SU-DHL-6 (cell line): ENCODE data around the gene ESYT1.

Experiments used
- H2AFZ ChIP-seq: fragments of 200-600 bp; sonication (generic); 2 replicates; pipeline ENCODE4 v1.6.1; 2014; ENCODE audit warnings: low read depth, mild to moderate bottlenecking, moderate library complexity, mixed read lengths, antibody characterized with exemption, low read length; ENCODE audit not compliant: severe bottlenecking
- H3F3A ChIP-seq: fragments of 200-600 bp; shearing (Covaris generic); 2 replicates; pipeline ENCODE4 v1.6.0; 2016; ENCODE audit warnings: antibody characterized with exemption, mild to moderate bottlenecking; ENCODE audit not compliant: insufficient read depth
- H3K27ac ChIP-seq: fragments of 200-600 bp; sonication (generic); 2 replicates; pipeline ENCODE4 v1.5.1; 2016; ENCODE audit warnings: low read depth, mild to moderate bottlenecking, low read length, moderate library complexity, mixed read lengths
- H3K27me3 ChIP-seq: fragments of 200-600 bp; sonication (generic), shearing (Covaris generic); 2 replicates; pipeline ENCODE4 v1.6.0; 2014; ENCODE audit warnings: mild to moderate bottlenecking, low read length
- H3K36me3 ChIP-seq: fragments of 200-600 bp; sonication (generic); 2 replicates; pipeline ENCODE4 v1.6.1; 2014; ENCODE audit warnings: mild to moderate bottlenecking, low read length, mixed read lengths
- H3K4me2 ChIP-seq: fragments of 300-600, 200-600 bp; shearing (Covaris generic), sonication (generic); 2 replicates; pipeline ENCODE4 v1.6.0; 2014; ENCODE audit warnings: low read length, low read depth, mild to moderate bottlenecking; ENCODE audit not compliant: poor library complexity, severe bottlenecking
- H3K4me3 ChIP-seq: fragments of 200-600 bp; sonication (generic); 2 replicates; pipeline ENCODE4 v1.5.1; 2014; ENCODE audit warnings: antibody characterized with exemption, low read length, mild to moderate bottlenecking, mixed read lengths; ENCODE audit not compliant: insufficient read depth, poor library complexity, severe bottlenecking
- H3K79me2 ChIP-seq: fragments of 200-600 bp; sonication (generic); 2 replicates; pipeline ENCODE4 v1.6.1; 2014; ENCODE audit warnings: mild to moderate bottlenecking, low read length, moderate library complexity; ENCODE audit not compliant: insufficient read depth
- H3K9ac ChIP-seq: fragments of 200-600 bp; sonication (generic); 2 replicates; pipeline ENCODE4 v1.7.0; 2014; ENCODE audit warnings: mild to moderate bottlenecking, low read length
- H3K9me2 ChIP-seq: fragments of 200-600 bp; sonication (generic); replicated peaks from 2 replicates; pipeline ENCODE4 v1.6.1; 2014; ENCODE audit warnings: low read length; ENCODE audit not compliant: insufficient read depth
- H3K9me3 ChIP-seq: fragments of 200-600 bp; sonication (generic); 2 replicates; pipeline ENCODE4 v1.6.1; 2014; ENCODE audit warnings: low read length, mixed read lengths; ENCODE audit not compliant: insufficient read depth
- H4K20me1 ChIP-seq: fragments of 200-600 bp; sonication (generic); 2 replicates; pipeline ENCODE4 v1.6.1; 2014; ENCODE audit warnings: low read depth, mild to moderate bottlenecking, antibody characterized with exemption, low read length, moderate library complexity, mixed read lengths
- EZH2phosphoT487 ChIP-seq: fragments of 200-600 bp; sonication (generic), shearing (Covaris generic); conservative IDR thresholded peaks from 2 replicates; pipeline ENCODE4 v1.6.1; 2018; ENCODE audit warnings: mild to moderate bottlenecking, antibody characterized with exemption, low read length, moderate library complexity, mixed read lengths
- TF ChIP-seq, protein P1 (sequence below): fragments of 200-600 bp; sonication (generic); IDR thresholded peaks from one replicate; pipeline ENCODE4 v1.5.1; 2017; ENCODE audit warnings: antibody characterized with exemption, mild to moderate bottlenecking, low read length, moderate library complexity; ENCODE audit not compliant: insufficient read depth, poor library complexity, severe bottlenecking

Gene ESYT1

DNA sequence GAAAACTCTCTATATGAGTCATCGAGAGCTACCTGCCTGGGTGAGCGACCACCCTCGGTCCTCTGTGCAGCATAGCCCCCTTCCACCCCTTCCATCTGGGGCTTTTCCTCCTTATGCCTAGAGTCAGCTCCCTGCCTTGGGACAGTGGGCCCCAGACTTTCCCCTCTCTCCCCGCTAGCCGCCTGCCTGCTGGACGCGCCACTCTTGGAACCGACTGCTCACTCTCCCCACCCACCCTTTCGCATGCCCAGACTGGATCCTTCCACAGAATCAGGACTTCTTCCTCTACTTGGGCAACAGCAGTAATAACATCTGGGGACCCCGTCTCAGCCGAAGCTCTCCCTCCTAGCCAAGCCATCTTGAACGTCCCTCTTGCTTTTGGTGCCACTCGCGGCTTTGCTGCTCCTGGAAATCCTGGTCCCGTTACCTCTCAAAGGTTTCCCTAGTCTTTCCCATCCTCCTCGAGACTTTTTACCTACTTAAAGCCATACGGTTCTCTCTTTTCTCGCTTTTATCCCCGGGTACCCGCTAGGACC lies 671 bp downstream of the ESYT1 start:
- Histone ChIP-seq H3K27ac (peak overlapping the region; percentile 61), H2AFZ (peak overlapping the region; percentile 17), H3K79me2 (peaks cover 15% of the 10 kb centered on the region; the same call in 1 of the 2 replicates), H4K20me1 (no peaks in the 10 kb centered on the region), H3K27me3 (no peaks in the 10 kb centered on the region), H3K4me3 (peak overlapping the region; percentile 80), H3K9me3 (no peaks in the 10 kb centered on the region), H3K9ac (peak overlapping the region; percentile 87), H3K36me3 (no peaks in the 10 kb centered on the region), H3F3A (peaks cover 24% of the 10 kb centered on the region), H3K4me2 (peak overlapping the region; percentile 91), H3K9me2 (no peaks in the 10 kb centered on the region)
- no peak for TF ChIP-seq EZH2phosphoT487
- TF ChIP-seq, protein P1, sequence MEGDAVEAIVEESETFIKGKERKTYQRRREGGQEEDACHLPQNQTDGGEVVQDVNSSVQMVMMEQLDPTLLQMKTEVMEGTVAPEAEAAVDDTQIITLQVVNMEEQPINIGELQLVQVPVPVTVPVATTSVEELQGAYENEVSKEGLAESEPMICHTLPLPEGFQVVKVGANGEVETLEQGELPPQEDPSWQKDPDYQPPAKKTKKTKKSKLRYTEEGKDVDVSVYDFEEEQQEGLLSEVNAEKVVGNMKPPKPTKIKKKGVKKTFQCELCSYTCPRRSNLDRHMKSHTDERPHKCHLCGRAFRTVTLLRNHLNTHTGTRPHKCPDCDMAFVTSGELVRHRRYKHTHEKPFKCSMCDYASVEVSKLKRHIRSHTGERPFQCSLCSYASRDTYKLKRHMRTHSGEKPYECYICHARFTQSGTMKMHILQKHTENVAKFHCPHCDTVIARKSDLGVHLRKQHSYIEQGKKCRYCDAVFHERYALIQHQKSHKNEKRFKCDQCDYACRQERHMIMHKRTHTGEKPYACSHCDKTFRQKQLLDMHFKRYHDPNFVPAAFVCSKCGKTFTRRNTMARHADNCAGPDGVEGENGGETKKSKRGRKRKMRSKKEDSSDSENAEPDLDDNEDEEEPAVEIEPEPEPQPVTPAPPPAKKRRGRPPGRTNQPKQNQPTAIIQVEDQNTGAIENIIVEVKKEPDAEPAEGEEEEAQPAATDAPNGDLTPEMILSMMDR, result no peak

DNA sequence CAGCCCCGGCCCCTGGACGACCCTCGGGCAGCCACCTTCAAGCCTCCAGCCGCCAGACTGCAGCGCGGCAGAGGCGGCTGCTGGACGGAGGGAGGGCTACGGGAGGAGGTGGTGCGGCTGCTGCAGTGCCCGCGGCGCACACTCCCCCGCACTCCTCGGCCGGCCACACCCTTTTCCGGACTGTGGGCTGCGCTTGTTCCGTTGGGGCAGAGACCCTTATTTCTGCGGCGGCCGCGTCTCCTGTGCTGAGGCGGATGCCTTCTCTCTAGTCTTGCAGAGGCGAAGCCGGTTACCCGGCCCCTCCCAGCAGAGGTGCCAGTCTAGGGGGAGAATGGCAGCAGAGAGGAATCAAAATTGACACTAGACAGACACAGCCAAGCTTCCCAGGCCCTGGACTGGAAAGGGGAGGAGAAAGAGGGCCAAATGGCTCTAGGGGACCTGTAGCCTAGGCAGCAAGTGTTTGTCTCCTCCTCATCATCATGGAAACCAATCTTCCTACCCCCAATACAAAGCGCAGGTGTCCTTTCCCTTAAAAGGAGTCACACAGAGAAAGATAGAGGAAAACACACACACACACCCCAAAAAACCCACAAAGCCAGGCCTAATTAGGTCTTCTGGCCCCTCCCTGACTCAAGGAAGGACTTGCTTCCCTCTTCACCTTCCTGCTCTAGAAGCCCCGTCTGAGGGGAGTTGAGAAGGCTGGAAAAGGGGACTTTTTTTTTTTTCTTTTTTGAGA lies 1.3 kb downstream of the ESYT1 start:
- peaks cover 15% of the 10 kb centered on the region; the same call in 1 of the 2 replicates for H3K79me2 ChIP-seq
- H3K4me3 ChIP-seq, result peak overlapping the region; percentile 80
- H3K9me2 ChIP-seq, result no peaks in the 10 kb centered on the region
- H3K9me3 ChIP-seq, result no peaks in the 10 kb centered on the region
- peak overlapping the region; percentile 17 for H2AFZ ChIP-seq
- peaks cover 21% of the 10 kb centered on the region for H3F3A ChIP-seq
- H3K27me3 ChIP-seq, result no peaks in the 10 kb centered on the region
- H3K4me2 ChIP-seq, result peak overlapping the region; percentile 91
- no peaks in the 10 kb centered on the region for H3K36me3 ChIP-seq
- H3K27ac ChIP-seq, result peak overlapping the region; percentile 61
- TF ChIP-seq, protein P1, result no peak
- no peak for TF ChIP-seq EZH2phosphoT487
- no peaks in the 10 kb centered on the region for H4K20me1 ChIP-seq
- peak overlapping the region; percentile 87 for H3K9ac ChIP-seq

DNA sequence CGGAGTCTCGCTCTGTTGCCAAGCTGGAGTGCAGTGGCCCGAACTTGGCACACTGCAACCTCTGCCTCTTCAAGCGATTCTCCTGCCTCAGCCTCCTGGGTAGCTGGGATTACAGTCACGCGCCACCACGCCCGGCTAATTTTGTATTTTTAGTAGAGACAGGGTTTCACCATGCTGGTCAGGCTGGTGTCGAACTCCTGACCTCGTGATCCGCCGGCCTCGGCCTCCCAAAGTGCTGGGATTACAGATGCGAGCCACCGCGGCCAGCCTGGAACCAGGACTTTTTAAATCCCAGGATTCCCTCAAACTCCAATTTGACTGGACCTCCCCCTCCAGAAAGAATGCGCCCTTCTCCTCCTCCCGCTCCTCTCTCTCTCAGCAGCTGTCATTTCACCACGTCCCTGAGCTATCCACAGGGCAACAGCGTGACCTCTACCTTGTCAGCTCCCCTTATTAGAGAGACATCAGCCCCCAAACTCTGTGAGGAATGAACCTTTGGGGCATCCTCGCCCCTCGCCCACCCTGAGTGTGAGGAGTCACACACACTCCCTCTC lies 2.0 kb downstream of the ESYT1 start:
- TF ChIP-seq, protein P1, result no peak
- no peak for TF ChIP-seq EZH2phosphoT487
- Histone ChIP-seq H3K9me2 (no peaks in the 10 kb centered on the region), H3K27ac (peak overlapping the region; percentile 61; the same call in 1 of the 2 replicates), H2AFZ (no peak overlapping the region), H3K4me2 (peak overlapping the region; percentile 91), H3K9ac (peak overlapping the region; percentile 87), H3K36me3 (no peaks in the 10 kb centered on the region), H3F3A (peaks cover 15% of the 10 kb centered on the region), H3K27me3 (no peaks in the 10 kb centered on the region), H3K79me2 (peaks cover 15% of the 10 kb centered on the region; the same call in 1 of the 2 replicates), H4K20me1 (no peaks in the 10 kb centered on the region), H3K4me3 (peak overlapping the region; percentile 80), H3K9me3 (no peaks in the 10 kb centered on the region)
